Tibial nerve (tissue), 4 donors: Measurements from ENCODE around the gene ZNF714.

Experiments used
- EP300 ChIP-seq, 2 donors: sonication (generic); formaldehyde crosslinking; IDR thresholded peaks; one replicate each; pipeline ENCODE4 v1.6.1; 2017; ENCODE audit warnings: antibody characterized with exemption in 2 of 2, mild to moderate bottlenecking in 1 of 2
- POLR2A ChIP-seq, 2 donors: fragments of 450-650 bp; IDR thresholded peaks; one replicate each; pipeline ENCODE4 v1.6.1; 2017; ENCODE audit warnings: antibody characterized with exemption in 2 of 2, mild to moderate bottlenecking in 2 of 2, moderate library complexity in 2 of 2
- TF ChIP-seq, protein P1 (sequence below), 5 experiments: fragments of 200-600 bp in 3 of 5; fragments of 450-650 bp in 2 of 5; sonication (generic) in 3 of 5; IDR thresholded peaks; one replicate each; pipeline ENCODE4 v1.5.1; 2016 to 2019; ENCODE audit warnings: antibody characterized with exemption in 5 of 5, mild to moderate bottlenecking in 3 of 5, moderate library complexity in 2 of 5

DNA sequence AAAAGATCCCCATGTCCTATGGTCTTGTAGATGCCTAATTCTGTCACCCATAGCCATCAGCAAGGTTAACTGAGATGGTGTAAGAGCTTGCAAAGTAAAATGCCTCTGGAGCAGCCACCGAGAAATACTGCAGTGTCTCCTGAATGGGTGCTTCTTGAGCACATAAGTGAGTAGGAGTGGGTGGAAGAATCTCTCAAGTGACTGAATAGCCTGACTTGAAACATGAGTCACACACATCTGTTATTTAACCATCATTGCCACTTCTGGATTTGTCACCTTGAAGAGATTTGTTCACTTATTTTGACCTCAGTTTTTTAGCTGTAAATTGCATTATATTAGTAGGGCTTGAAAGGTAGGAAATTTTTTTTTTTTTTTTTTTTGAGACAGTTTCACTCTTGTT is 2.3 kb downstream of the ZNF714 start:
- TF ChIP-seq, protein P1, sequence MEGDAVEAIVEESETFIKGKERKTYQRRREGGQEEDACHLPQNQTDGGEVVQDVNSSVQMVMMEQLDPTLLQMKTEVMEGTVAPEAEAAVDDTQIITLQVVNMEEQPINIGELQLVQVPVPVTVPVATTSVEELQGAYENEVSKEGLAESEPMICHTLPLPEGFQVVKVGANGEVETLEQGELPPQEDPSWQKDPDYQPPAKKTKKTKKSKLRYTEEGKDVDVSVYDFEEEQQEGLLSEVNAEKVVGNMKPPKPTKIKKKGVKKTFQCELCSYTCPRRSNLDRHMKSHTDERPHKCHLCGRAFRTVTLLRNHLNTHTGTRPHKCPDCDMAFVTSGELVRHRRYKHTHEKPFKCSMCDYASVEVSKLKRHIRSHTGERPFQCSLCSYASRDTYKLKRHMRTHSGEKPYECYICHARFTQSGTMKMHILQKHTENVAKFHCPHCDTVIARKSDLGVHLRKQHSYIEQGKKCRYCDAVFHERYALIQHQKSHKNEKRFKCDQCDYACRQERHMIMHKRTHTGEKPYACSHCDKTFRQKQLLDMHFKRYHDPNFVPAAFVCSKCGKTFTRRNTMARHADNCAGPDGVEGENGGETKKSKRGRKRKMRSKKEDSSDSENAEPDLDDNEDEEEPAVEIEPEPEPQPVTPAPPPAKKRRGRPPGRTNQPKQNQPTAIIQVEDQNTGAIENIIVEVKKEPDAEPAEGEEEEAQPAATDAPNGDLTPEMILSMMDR (IDR thresholded peaks at IDR 0.05) = no peak
- TF ChIP-seq POLR2A (IDR thresholded peaks at IDR 0.05) (no peak), EP300 (IDR thresholded peaks at IDR 0.05) (no peak)
